Type B pancreatic cell (in vitro differentiated cells): Measurements from ENCODE around the gene IGF2BP2. TPM values are rescaled to one million over a fixed set of nuclear protein-coding genes. Genes with fewer than 3 reads are reported as not detected.

Experiments
- DNase-seq: peaks from one replicate; pipeline ENCODE4 v3.0.0; 2021; ENCODE audit warnings: mixed read lengths; ENCODE audit not compliant: unreplicated experiment; ENCODE audit errors: extremely low spot score
- H3K27ac Mint-ChIP-seq: 2 replicates; pipeline ENCODE4 v1.8.0; 2021; ENCODE audit warnings: mild to moderate bottlenecking, mixed read lengths
- H3K27me3 Mint-ChIP-seq: 2 replicates; pipeline ENCODE4 v1.8.0; 2021; ENCODE audit warnings: mixed read lengths
- H3K36me3 Mint-ChIP-seq: 2 replicates; pipeline ENCODE4 v1.8.0; 2021; ENCODE audit warnings: mixed read lengths
- H3K4me1 Mint-ChIP-seq: one replicate; pipeline ENCODE4 v1.8.0; 2021; ENCODE audit warnings: mixed read lengths; ENCODE audit not compliant: unreplicated experiment
- H3K4me3 Mint-ChIP-seq: 2 replicates; pipeline ENCODE4 v1.8.0; 2021; ENCODE audit warnings: mild to moderate bottlenecking, mixed read lengths
- H3K9me3 Mint-ChIP-seq: 2 replicates; pipeline ENCODE4 v1.8.0; 2021; ENCODE audit warnings: mixed read lengths
- total RNA-seq: library from RNA; stranded (reverse); gene quantifications from 2 replicates; pipeline ENCODE4 v1.2.1, GENCODE V29; 2021; ENCODE audit warnings: low replicate concordance
- TF ChIP-seq, protein P1 (sequence below): fragments of 200-600 bp; sonication (generic); conservative IDR thresholded peaks from 2 replicates; pipeline ENCODE4 v1.5.0; 2021; ENCODE audit warnings: antibody characterized with exemption, mild to moderate bottlenecking

Gene IGF2BP2
- total RNA-seq, 1 donor from 2014 or later, result 140 TPM

DNA sequence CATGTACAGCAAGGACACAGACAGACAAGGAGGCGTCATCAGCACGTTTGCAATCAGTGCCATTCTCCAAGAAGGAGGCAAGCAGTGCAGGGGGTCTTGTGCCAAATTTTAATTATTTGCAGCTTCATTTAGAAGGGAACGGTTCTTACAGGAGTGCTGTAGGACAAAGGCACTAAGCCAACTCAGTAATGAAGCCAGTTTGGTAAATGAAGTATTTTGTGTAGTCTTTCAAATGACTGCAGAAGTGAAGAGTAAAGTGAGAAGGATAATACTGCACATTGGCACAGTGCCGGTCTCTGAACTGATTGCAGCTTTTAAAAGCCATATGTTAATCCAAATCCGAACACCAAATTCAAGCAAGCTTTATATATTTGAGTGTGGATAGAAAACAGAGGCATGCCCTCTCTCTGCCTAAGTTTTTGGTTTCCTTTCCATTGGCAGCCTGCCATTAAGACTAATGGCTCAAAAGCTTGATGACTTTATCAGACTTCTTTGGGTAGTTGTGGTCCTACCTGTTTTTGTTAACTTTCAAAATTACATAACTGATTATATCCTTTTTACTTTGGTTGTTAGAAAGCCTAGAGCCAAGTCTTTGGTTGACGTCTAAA is 137.5 kb downstream of the IGF2BP2 start:
- H3K9me3 Mint-ChIP-seq, result no peaks in the 10 kb centered on the region
- no peak overlapping the region for H3K4me3 Mint-ChIP-seq
- H3K4me1 Mint-ChIP-seq, result no peaks in the 10 kb centered on the region
- no peaks in the 10 kb centered on the region for H3K27me3 Mint-ChIP-seq
- TF ChIP-seq, protein P1, sequence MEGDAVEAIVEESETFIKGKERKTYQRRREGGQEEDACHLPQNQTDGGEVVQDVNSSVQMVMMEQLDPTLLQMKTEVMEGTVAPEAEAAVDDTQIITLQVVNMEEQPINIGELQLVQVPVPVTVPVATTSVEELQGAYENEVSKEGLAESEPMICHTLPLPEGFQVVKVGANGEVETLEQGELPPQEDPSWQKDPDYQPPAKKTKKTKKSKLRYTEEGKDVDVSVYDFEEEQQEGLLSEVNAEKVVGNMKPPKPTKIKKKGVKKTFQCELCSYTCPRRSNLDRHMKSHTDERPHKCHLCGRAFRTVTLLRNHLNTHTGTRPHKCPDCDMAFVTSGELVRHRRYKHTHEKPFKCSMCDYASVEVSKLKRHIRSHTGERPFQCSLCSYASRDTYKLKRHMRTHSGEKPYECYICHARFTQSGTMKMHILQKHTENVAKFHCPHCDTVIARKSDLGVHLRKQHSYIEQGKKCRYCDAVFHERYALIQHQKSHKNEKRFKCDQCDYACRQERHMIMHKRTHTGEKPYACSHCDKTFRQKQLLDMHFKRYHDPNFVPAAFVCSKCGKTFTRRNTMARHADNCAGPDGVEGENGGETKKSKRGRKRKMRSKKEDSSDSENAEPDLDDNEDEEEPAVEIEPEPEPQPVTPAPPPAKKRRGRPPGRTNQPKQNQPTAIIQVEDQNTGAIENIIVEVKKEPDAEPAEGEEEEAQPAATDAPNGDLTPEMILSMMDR, result no peak
- no peak for DNase-seq
- H3K27ac Mint-ChIP-seq, result peak overlapping the region; percentile 25
- peaks cover 46% of the 10 kb centered on the region for H3K36me3 Mint-ChIP-seq

DNA sequence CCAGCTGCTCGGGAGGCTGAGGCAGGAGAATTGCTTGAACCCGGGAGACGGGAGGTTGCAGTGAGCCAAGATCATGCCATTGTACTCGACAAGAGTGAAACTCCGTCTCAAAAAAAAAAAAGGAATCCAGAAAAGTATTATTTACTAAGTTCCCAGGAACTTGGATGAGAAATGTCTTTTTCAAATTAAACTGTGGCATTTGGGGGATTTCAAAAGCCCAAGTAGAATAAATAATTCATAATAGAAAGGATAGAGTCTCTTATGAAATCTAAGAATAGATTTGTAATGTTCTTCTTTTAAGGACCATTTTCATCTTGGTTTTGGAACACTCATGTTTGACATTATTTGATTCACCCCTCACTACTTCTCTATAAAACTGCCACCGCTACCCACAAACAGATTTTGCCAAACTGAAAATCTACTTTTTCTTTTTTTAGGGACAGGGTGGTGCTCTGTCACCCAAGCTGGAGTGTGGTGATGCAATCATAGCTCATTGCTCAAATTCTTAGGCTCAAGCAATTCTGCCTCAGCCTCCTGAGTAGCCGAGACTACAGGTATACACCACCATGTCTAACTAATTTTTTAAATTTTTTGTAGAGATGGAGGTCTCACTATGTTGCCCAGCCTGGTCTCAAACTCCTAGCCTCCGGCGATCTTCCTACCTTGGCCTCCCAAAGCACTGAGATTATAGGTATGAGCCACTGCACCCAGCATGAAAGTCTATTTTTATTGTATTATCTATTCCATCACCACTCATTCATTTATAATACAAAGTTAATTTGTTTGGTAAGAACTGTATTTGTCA is 139.4 kb downstream of the IGF2BP2 start:
- TF ChIP-seq, protein P1, result no peak
- H3K27ac Mint-ChIP-seq, result no peak overlapping the region
- H3K27me3 Mint-ChIP-seq, result no peaks in the 10 kb centered on the region
- H3K36me3 Mint-ChIP-seq, result peaks cover 59% of the 10 kb centered on the region
- H3K4me3 Mint-ChIP-seq, result no peak overlapping the region
- no peak for DNase-seq
- H3K4me1 Mint-ChIP-seq, result no peaks in the 10 kb centered on the region
- H3K9me3 Mint-ChIP-seq, result no peaks in the 10 kb centered on the region

DNA sequence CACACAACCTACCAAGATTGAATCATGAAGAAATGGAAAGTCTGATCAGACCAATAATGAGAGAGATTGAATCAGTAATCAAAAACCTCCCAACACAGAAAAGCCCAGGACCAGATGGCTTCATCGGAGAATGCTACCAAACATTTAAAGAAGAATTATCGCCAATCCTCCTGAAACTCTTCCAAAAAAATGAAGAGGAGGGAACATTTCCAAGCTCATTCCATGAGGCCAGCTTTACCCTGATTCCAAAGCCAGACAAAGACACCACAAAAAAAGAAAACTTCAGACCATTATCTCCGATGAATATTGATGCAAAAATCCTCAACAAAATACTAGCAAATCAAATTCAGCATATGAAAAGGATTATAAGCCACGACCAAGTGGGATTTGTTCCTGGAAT is 144.6 kb downstream of the IGF2BP2 start:
- H3K4me1 Mint-ChIP-seq, result no peaks in the 10 kb centered on the region
- H3K27me3 Mint-ChIP-seq, result no peaks in the 10 kb centered on the region
- H3K36me3 Mint-ChIP-seq, result peaks cover 62% of the 10 kb centered on the region
- no peak for DNase-seq
- TF ChIP-seq, protein P1, result no peak
- H3K9me3 Mint-ChIP-seq, result no peaks in the 10 kb centered on the region
- H3K4me3 Mint-ChIP-seq, result no peak overlapping the region
- H3K27ac Mint-ChIP-seq, result no peak overlapping the region

DNA sequence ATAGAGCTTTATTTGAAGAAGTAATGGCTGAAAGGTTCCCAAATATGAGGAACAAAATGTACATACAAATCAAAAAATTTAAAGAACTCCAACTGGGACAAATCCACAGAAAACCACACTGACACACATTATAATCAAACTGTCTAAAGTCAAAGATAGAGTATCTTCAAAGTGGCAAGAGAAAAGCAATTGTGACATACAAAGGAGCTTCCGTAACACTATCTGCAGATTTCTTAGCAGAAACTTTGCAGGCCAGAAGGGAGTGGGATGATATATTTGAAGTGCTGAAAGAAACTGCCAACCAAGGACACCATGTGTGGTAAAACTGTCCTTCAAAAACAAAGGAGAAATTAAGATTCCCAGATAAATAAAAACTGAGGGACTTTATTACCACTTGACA is 146.8 kb downstream of the IGF2BP2 start:
- no peak overlapping the region for H3K4me3 Mint-ChIP-seq
- no peak overlapping the region for H3K27ac Mint-ChIP-seq
- peaks cover 71% of the 10 kb centered on the region for H3K36me3 Mint-ChIP-seq
- no peaks in the 10 kb centered on the region for H3K27me3 Mint-ChIP-seq
- H3K9me3 Mint-ChIP-seq, result no peaks in the 10 kb centered on the region
- TF ChIP-seq, protein P1, result no peak
- H3K4me1 Mint-ChIP-seq, result no peaks in the 10 kb centered on the region
- no peak for DNase-seq

DNA sequence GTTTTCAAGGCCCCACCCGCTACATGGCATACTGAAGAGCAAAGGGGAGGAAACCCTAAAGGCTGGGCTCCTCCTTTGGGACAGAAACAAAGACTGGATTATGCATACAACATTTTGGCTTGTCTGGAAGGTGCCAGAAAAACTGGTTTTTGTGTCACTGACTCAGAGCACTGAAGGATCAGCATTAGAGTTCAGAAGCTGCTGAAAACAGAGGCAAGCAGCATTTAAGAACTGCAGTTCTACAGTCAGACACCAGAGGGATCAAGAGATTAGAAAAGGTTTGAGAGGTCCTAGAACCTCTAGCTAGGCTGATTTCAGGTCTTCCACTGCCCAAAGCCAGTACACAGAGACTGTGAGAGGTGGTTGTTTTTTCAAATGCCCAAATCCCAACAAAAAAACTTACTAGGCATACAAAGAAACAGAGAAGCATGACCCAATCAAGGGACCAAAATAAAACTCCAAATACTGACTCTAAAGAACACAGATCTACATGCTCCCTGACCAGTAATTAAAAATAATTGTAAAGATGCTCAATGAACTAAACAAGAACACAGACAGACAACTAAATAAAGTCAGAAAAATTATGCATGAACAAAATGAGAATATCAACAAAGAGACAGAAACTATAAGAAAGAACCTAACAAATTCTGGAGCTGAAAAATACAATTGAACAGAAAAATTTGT is 147.6 kb downstream of the IGF2BP2 start:
- H3K27ac Mint-ChIP-seq, result peak overlapping the region; percentile 68
- no peaks in the 10 kb centered on the region for H3K27me3 Mint-ChIP-seq
- H3K4me1 Mint-ChIP-seq, result no peaks in the 10 kb centered on the region
- peaks cover 67% of the 10 kb centered on the region for H3K36me3 Mint-ChIP-seq
- no peak overlapping the region for H3K4me3 Mint-ChIP-seq
- DNase-seq, result no peak
- H3K9me3 Mint-ChIP-seq, result no peaks in the 10 kb centered on the region
- TF ChIP-seq, protein P1, result peak; percentile 82
